Measurements from ENCODE around the gene ST3GAL5. TPM values are rescaled to one million over a fixed set of nuclear protein-coding genes. Genes with fewer than 3 reads are reported as not detected.

ST3GAL5 gene
- total and polyA plus RNA-seq, 2 of the 8 experiments (the other 6 are each of a cell fraction or from before 2014, with no cell fraction given): 1.9 to 4.5 TPM

GRCh38 chr2:85911097-85911496 lies 22.3 kb upstream of the ST3GAL5 start:
- Histone ChIP-seq H4K91ac (replicated peaks; ENCODE audit: insufficient read length, low read length) (no peak overlapping the region), H2AFZ (ENCODE audit: low read length) (no peak overlapping the region), H2BK5ac (ENCODE audit: low read depth, low read length) (no peak overlapping the region), H3K4me1 (replicated peaks in 1 of 4; ENCODE audit: control insufficient read depth in 3 of 4, insufficient read depth in 4 of 4, low read length in 3 of 4) (no peaks in the 10 kb centered on the region), H3K9me3 (ENCODE audit: insufficient read depth in 2 of 2, low read depth in 1 of 2, low read length in 1 of 2) (no peaks in the 10 kb centered on the region), H3K79me1 (ENCODE audit: low read depth, low read length) (no peaks in the 10 kb centered on the region), H3K14ac (ENCODE audit: insufficient read length) (no peak overlapping the region), H3K9ac (replicated peaks in 1 of 4; ENCODE audit: extremely low read depth in 1 of 4, low read depth in 3 of 4, low read length in 3 of 4) (no peak overlapping the region), H3K27ac (ENCODE audit: low read depth, low read length) (no peak overlapping the region), H2AK5ac (ENCODE audit: low read depth, low read length) (no peak overlapping the region), H2BK120ac (replicated peaks; ENCODE audit: low read depth, low read length) (no peak overlapping the region), H3K23ac (ENCODE audit: insufficient read length) (no peak overlapping the region), H4K20me1 (replicated peaks in 1 of 2; ENCODE audit: control insufficient read depth in 1 of 2, insufficient read depth in 2 of 2, low read length in 2 of 2) (peaks cover 0 to 1% of the 10 kb centered on the region in 2 experiments), H2BK20ac (ENCODE audit: low read length) (no peak overlapping the region), H3K36me3 (ENCODE audit: control insufficient read depth in 2 of 4, insufficient read depth in 4 of 4, low read length in 3 of 4) (no peaks in the 10 kb centered on the region), H3K23me2 (ENCODE audit: low read depth, low read length) (no peaks in the 10 kb centered on the region), H3K4me3 (ENCODE audit: extremely low read depth in 1 of 4, insufficient read depth in 2 of 4, low read depth in 3 of 4, low read length in 4 of 4) (no peak overlapping the region), H3K18ac (ENCODE audit: extremely low read depth, low read length) (no peak overlapping the region), H3K27me3 (replicated peaks in 1 of 4; ENCODE audit: control insufficient read depth in 3 of 4, extremely low read depth in 1 of 4, insufficient read depth in 3 of 4, low read length in 3 of 4) (no peaks in the 10 kb centered on the region), H3K56ac (replicated peaks; ENCODE audit: insufficient read length, low read depth, low read length) (no peak overlapping the region), H3K79me2 (ENCODE audit: control insufficient read depth in 1 of 2, insufficient read depth in 2 of 2, low read length in 2 of 2) (no peaks in the 10 kb centered on the region), H3K4ac (replicated peaks; ENCODE audit: insufficient read length, low read depth, low read length) (no peak overlapping the region), H2BK12ac (ENCODE audit: low read depth, low read length) (no peak overlapping the region), H4K5ac (ENCODE audit: insufficient read length, low read depth, low read length) (no peak overlapping the region), H4K8ac (ENCODE audit: extremely low read depth, insufficient read depth, low read length) (no peak overlapping the region), H3K4me2 (ENCODE audit: insufficient read depth in 1 of 2, low read depth in 2 of 2, low read length in 2 of 2) (no peak overlapping the region), H2BK15ac (ENCODE audit: low read length) (no peak overlapping the region)
- CTCF ChIA-PET (ENCODE audit: partially characterized antibody): interaction anchor here (0.6 to 1.2 kb wide), 5 partner anchors 24 to 181 kb away, joined by 3 to 5 read pairs (median 3); no protein-coding TSS in a partner anchor
- FAIRE-seq (no peak), DNase-seq (ENCODE audit: low read depth in 1 of 2, low spot score in 2 of 2) (no peak)
- POLR2A ChIA-PET (ENCODE audit: partially characterized antibody): no interaction called here
- 82% methylated on average over 6 of the region's 6 CpGs; no CpG with 5 or more reads in 1 of the 2 experiments for WGBS, 2 experiments (ENCODE audit: extremely low coverage in 1 of 2, insufficient coverage in 1 of 2, insufficient read length in 1 of 2, insufficient replicate concordance in 2 of 2, low coverage in 1 of 2, low lambda C conversion rate in 2 of 2, missing lambda C conversion rate in 1 of 2)
- no peak for TF ChIP-seq SRF (IDR thresholded peaks at IDR 0.05; ENCODE audit: low read depth, low read length)
- no peak for TF ChIP-seq GTF2F1 (IDR thresholded peaks at IDR 0.05; ENCODE audit: borderline replicate concordance, low read depth, low read length)
- no peak for TF ChIP-seq POLR2A (IDR thresholded peaks at IDR 0.05; ENCODE audit: control extremely low read depth in 1 of 2, low read depth in 2 of 2, low read length in 2 of 2)
- TF ChIP-seq HDAC2 (IDR thresholded peaks at IDR 0.05; ENCODE audit: borderline replicate concordance in 1 of 2, low read depth in 2 of 2, low read length in 2 of 2): no peak
- TF ChIP-seq SAP30 (IDR thresholded peaks at IDR 0.05; ENCODE audit: insufficient read depth, insufficient replicate concordance, low read length): no peak
- TF ChIP-seq TAF7 (optimal IDR thresholded peaks at IDR 0.05; ENCODE audit: borderline replicate concordance, low read depth, low read length): no peak
- no peak for TF ChIP-seq RAD21 (IDR thresholded peaks at IDR 0.05 in 1 of 2, conservative IDR thresholded peaks at IDR 0.05 in 1 of 2; ENCODE audit: low read depth in 2 of 2, low read length in 2 of 2)
- TF ChIP-seq TAF1 (IDR thresholded peaks at IDR 0.05; ENCODE audit: low read depth, low read length): no peak
- no peak for TF ChIP-seq EZH2 (IDR thresholded peaks at IDR 0.05; ENCODE audit: low read depth, low read length, severe bottlenecking)
- no peak for TF ChIP-seq USF2 (IDR thresholded peaks at IDR 0.05; ENCODE audit: low read length)
- TF ChIP-seq RFX5 (IDR thresholded peaks at IDR 0.05; ENCODE audit: borderline replicate concordance, low read depth, low read length): no peak

Data from H1 (cell line).